ENCODE data around the gene RGS12. TPM values are rescaled to one million over a fixed set of nuclear protein-coding genes. Genes with fewer than 3 reads are reported as not detected.
A peak's percentile ranks its signal among the peaks of the same experiment; 100 is the strongest.

Gene RGS12
- total RNA-seq, 4 donors from 2014 or later = 9.1 to 22.6 (median 21.1) TPM

DNA sequence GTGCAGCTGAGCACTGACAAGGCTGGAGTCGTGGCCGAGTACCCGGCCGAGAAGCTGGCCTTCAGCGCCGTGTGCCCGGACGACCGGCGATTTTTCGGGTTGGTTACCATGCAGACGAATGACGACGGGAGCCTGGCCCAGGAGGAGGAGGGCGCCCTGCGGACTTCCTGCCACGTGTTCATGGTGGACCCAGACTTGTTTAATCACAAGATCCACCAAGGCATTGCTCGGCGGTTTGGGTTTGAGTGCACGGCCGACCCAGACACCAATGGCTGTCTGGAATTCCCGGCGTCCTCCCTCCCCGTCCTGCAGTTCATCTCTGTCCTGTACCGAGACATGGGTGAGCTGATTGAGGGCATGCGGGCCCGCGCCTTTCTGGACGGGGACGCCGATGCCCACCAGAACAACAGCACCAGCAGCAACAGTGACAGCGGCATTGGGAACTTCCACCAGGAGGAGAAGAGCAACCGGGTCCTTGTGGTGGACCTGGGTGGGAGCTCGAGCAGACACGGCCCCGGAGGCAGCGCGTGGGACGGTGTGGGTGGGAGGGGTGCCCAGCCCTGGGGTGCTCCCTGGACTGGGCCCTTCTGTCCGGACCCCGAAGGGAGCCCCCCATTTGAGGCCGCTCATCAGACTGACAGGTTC is 24.3 kb downstream of the RGS12 start:
- TF ChIP-seq, protein P1, sequence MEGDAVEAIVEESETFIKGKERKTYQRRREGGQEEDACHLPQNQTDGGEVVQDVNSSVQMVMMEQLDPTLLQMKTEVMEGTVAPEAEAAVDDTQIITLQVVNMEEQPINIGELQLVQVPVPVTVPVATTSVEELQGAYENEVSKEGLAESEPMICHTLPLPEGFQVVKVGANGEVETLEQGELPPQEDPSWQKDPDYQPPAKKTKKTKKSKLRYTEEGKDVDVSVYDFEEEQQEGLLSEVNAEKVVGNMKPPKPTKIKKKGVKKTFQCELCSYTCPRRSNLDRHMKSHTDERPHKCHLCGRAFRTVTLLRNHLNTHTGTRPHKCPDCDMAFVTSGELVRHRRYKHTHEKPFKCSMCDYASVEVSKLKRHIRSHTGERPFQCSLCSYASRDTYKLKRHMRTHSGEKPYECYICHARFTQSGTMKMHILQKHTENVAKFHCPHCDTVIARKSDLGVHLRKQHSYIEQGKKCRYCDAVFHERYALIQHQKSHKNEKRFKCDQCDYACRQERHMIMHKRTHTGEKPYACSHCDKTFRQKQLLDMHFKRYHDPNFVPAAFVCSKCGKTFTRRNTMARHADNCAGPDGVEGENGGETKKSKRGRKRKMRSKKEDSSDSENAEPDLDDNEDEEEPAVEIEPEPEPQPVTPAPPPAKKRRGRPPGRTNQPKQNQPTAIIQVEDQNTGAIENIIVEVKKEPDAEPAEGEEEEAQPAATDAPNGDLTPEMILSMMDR (IDR thresholded peaks at IDR 0.05 in 4 of 5, conservative IDR thresholded peaks at IDR 0.05 in 1 of 5) = no peak
- TF ChIP-seq POLR2A (IDR thresholded peaks at IDR 0.05) = no peak
- peaks cover 0 to 11% of the 10 kb centered on the region in 2 donors for H3K36me3 ChIP-seq
- no peak overlapping the region for H3K27ac ChIP-seq
- peaks cover 24 to 26% of the 10 kb centered on the region in 2 donors for H3K4me1 ChIP-seq
- H3K4me3 ChIP-seq = no peak overlapping the region
- in situ Hi-C loops (cut with MboI; ENCODE audit: low sequenced_read_pairs in 4 of 4) (no loop called here), intact Hi-C loops (cut with DNase I; ENCODE audit: low total_unique reads) (no loop called here)
- DNase-seq (no peak), ATAC-seq (no peak)
- no peaks in the 10 kb centered on the region for H3K27me3 ChIP-seq
- no peaks in the 10 kb centered on the region for H3K9me3 ChIP-seq

DNA sequence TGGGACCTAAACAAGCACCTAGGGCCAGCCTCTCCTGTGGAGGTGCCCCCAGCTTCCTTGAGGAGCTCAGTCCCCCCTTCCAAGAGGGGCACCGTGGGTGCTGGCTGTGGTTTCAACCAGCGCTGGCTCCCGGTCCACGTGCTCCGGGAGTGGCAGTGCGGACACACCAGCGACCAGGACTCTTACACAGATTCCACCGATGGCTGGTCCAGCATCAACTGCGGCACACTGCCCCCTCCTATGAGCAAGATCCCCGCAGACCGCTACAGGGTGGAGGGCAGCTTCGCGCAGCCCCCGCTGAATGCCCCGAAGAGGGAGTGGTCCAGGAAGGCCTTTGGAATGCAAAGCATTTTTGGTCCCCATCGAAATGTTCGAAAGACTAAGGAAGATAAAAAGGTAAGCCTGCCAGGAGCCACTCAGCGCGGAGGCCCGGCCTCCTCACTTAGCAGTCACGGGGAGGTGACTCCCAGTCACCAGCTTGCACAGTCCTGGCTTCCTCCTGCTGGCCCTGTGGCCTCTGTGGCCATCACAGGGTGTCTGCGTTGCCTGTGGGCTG is 24.9 kb downstream of the RGS12 start:
- peaks cover 0 to 11% of the 10 kb centered on the region in 2 donors for H3K36me3 ChIP-seq

DNA sequence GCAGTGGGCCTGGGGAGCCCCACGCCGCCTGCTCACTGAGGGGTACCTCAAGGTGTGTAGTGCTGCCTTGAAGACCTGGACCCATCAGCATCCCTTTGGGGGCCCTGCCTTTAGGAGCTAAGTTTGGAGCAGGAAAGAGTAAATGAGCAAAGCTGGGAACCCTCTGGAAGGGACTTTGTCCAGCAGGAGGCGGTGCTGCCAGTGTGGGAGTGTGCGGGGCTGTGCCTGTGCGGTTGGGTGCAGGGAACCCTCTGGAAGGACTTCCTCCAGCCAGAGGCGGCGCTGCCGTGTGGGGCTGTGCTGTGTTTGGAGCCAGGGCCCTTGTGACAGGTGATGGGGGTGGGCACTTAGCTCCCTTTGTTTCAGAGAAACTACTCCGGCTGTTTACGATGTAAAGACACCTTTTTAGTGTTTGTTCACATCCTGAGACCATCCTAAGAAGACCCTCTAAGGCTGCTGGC is 25.8 kb downstream of the RGS12 start:
- Histone ChIP-seq H3K4me1 (peaks cover 27 to 28% of the 10 kb centered on the region in 2 donors), H3K27me3 (no peaks in the 10 kb centered on the region), H3K4me3 (no peak overlapping the region), H3K36me3 (peaks cover 0 to 11% of the 10 kb centered on the region in 2 donors), H3K27ac (peak overlapping the region in 1 of 4 donors; percentile 96), H3K9me3 (no peaks in the 10 kb centered on the region)
- no peak for ATAC-seq
- in situ Hi-C loops (cut with MboI; ENCODE audit: low sequenced_read_pairs in 4 of 4) = no loop called here
- no peak for TF ChIP-seq POLR2A (IDR thresholded peaks at IDR 0.05)
- TF ChIP-seq, protein P1 (IDR thresholded peaks at IDR 0.05 in 4 of 5, conservative IDR thresholded peaks at IDR 0.05 in 1 of 5) = no peak
- no peak for DNase-seq
- intact Hi-C loops (cut with DNase I; ENCODE audit: low total_unique reads) = no loop called here

More for the DNA sequence above, 24.9 kb downstream of the RGS12 start:
- intact Hi-C loops (cut with DNase I; ENCODE audit: low total_unique reads) (no loop called here), in situ Hi-C loops (cut with MboI; ENCODE audit: low sequenced_read_pairs in 4 of 4) (no loop called here)
- TF ChIP-seq, protein P1 (IDR thresholded peaks at IDR 0.05 in 4 of 5, conservative IDR thresholded peaks at IDR 0.05 in 1 of 5) = no peak
- no peak for TF ChIP-seq POLR2A (IDR thresholded peaks at IDR 0.05)
- Histone ChIP-seq H3K27me3 (no peaks in the 10 kb centered on the region), H3K4me1 (peaks cover 27 to 28% of the 10 kb centered on the region in 2 donors), H3K4me3 (no peak overlapping the region), H3K27ac (no peak overlapping the region), H3K9me3 (no peaks in the 10 kb centered on the region)
- no peak for DNase-seq
- ATAC-seq = no peak

DNA sequence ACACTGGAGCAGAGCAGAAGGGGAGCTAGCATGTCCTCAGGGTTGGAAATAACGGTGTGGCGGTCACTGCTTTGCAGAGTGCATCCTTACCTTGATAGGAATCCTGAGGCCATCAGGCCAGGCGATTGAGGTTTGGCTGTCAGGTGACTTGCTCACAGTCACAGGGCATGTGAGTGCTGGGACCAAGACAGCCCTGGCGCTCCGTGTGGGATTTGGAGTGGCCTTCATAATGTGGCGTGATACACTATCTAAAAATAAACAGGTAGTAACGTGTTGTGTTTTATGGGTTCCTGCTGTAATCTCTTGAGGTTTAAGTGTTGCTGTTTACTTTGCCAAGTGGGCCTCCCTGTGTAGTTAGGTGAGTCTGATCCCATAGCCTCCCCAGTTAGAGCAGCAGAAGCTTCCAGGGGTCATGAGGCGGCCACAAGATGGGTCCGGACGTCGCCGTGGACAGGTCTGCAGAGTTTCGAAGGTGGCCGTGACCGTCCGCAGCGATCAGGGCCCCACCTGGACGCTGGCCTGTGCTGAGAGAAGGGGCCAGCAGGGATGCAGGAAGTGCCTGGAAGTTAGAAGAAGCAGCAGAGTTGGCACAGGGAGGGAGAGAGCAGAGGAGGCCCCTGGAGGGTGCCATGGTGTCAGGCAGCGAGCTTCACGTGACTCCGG is 27.7 kb downstream of the RGS12 start:
- peaks cover 30 to 42% of the 10 kb centered on the region in 2 donors for H3K4me1 ChIP-seq
- no peaks in the 10 kb centered on the region for H3K9me3 ChIP-seq
- H3K27ac ChIP-seq = peak overlapping the region; percentile 87 to 96 (median 93)
- no peaks in the 10 kb centered on the region for H3K27me3 ChIP-seq
- H3K36me3 ChIP-seq = peaks cover 0 to 11% of the 10 kb centered on the region in 2 donors
- ATAC-seq = peak; percentile 92 to 93
- peak; percentile 89 to 90 for DNase-seq
- H3K4me3 ChIP-seq = peak overlapping the region in 1 of 4 donors; percentile 3
- in situ Hi-C loops (cut with MboI; ENCODE audit: low sequenced_read_pairs in 4 of 4) (no loop called here), intact Hi-C loops (cut with DNase I; ENCODE audit: low total_unique reads) (loop anchor here (1.0 kb wide), 1 partner anchor 28 kb away; no protein-coding TSS in a partner anchor)
- peak in 1 of 2 donors; percentile 62 for TF ChIP-seq POLR2A (IDR thresholded peaks at IDR 0.05)
- TF ChIP-seq, protein P1 (IDR thresholded peaks at IDR 0.05 in 4 of 5, conservative IDR thresholded peaks at IDR 0.05 in 1 of 5) = no peak

All from gastrocnemius medialis (tissue), 4 donors.